GM18951 (cell line): Measurements from ENCODE around the gene HS3ST2.
"Not testable (repeated sequence)": the region's sequence is repeated elsewhere in the genome, so short reads cannot be mapped to it uniquely, and the experiment has no call there.

Experiments used
- POLR2A ChIP-seq: IDR thresholded peaks from 4 replicates; pipeline ENCODE4 v1.6.1; 2011; ENCODE audit warnings: mild to moderate bottlenecking; ENCODE audit not compliant: insufficient read length, insufficient read depth; ENCODE audit errors: extremely low read depth
- in situ Hi-C: fragments of 300-500 bp; cut with MboI; formaldehyde crosslinking; loops from one replicate; pipeline ENCODE4 v1.12.0; 2022; ENCODE audit warnings: low sequenced_read_pairs, mixed read lengths, inconsistent platforms; ENCODE audit not compliant: unreplicated experiment

HS3ST2 gene

GRCh38 chr16:22912654-22913053 is 98.7 kb downstream of the HS3ST2 start:
- TF ChIP-seq POLR2A, result no peak
- in situ Hi-C loops, result no loop called here

GRCh38 chr16:22915003-22915402 is 101.0 kb downstream of the HS3ST2 start:
- no peak for TF ChIP-seq POLR2A
- in situ Hi-C loops, result no loop called here

- no peak for TF ChIP-seq POLR2A
- in situ Hi-C loops, result no loop called here
These were observed 109.5 kb downstream of the HS3ST2 start for GRCh38 chr16:22923491-22923890.

GRCh38 chr16:22924492-22924891 is 110.5 kb downstream of the HS3ST2 start:
- in situ Hi-C loops, result no loop called here
- TF ChIP-seq POLR2A, result no peak

GRCh38 chr16:22926105-22926751 is 112.3 kb downstream of the HS3ST2 start:
- no peak for TF ChIP-seq POLR2A
- in situ Hi-C loops, result no loop called here

GRCh38 chr16:22927306-22927705 is 113.3 kb downstream of the HS3ST2 start:
- no peak for TF ChIP-seq POLR2A
- in situ Hi-C loops, result no loop called here

GRCh38 chr16:22928882-22929435 is 115.0 kb downstream of the HS3ST2 start:
- in situ Hi-C loops, result no loop called here
- TF ChIP-seq POLR2A, result no peak

GRCh38 chr16:22929461-22929860 is 115.5 kb downstream of the HS3ST2 start:
- in situ Hi-C loops, result no loop called here
- no peak for TF ChIP-seq POLR2A

- in situ Hi-C loops, result no loop called here
- no peak for TF ChIP-seq POLR2A
These were observed 118.2 kb downstream of the HS3ST2 start for GRCh38 chr16:22932032-22932771.

- in situ Hi-C loops, result no loop called here
- no peak for TF ChIP-seq POLR2A
These were observed 119.2 kb downstream of the HS3ST2 start for GRCh38 chr16:22933173-22933572.

GRCh38 chr16:22934786-22935185 is 120.8 kb downstream of the HS3ST2 start:
- in situ Hi-C loops, result no loop called here
- no peak for TF ChIP-seq POLR2A

GRCh38 chr16:22937169-22937568 is 123.2 kb downstream of the HS3ST2 start:
- in situ Hi-C loops, result no loop called here
- no peak for TF ChIP-seq POLR2A

GRCh38 chr16:22938647-22939046 is 124.7 kb downstream of the HS3ST2 start:
- in situ Hi-C loops, result no loop called here
- no peak for TF ChIP-seq POLR2A

- in situ Hi-C loops, result not testable (repeated sequence)
These were observed 125.9 kb downstream of the HS3ST2 start for GRCh38 chr16:22939744-22940363.

- in situ Hi-C loops, result no loop called here
- no peak for TF ChIP-seq POLR2A
These were observed 128.1 kb downstream of the HS3ST2 start for GRCh38 chr16:22941970-22942501.
